NCI-H2227 (cell line): ENCODE data around the gene HOXA7.

Experiments used
- DNase-seq: peaks from one replicate; lab custom pipeline; 2025; ENCODE audit not compliant: unreplicated experiment; lab: John Stamatoyannopoulos, UW

HOXA7 gene

GRCh38 chr7:27122077-27122910 is 34.2 kb downstream of the HOXA7 start:
- DNase-seq: no peak

GRCh38 chr7:27121684-27122076 is 34.8 kb downstream of the HOXA7 start:
- no peak for DNase-seq

GRCh38 chr7:27119412-27119911 is 37.0 kb downstream of the HOXA7 start:
- no peak for DNase-seq

- no peak for DNase-seq
Observed at GRCh38 chr7:27118580-27118979, 37.9 kb downstream of the HOXA7 start.

GRCh38 chr7:27117887-27118491 is 38.5 kb downstream of the HOXA7 start:
- no peak for DNase-seq

GRCh38 chr7:27116962-27117886 is 39.3 kb downstream of the HOXA7 start:
- DNase-seq: no peak

- no peak for DNase-seq
Observed at GRCh38 chr7:27116031-27116961, 40.2 kb downstream of the HOXA7 start.

GRCh38 chr7:27115221-27116026 is 41.1 kb downstream of the HOXA7 start:
- no peak for DNase-seq

- DNase-seq: no peak
Observed at GRCh38 chr7:27114881-27115220, 41.6 kb downstream of the HOXA7 start.

GRCh38 chr7:27113991-27114769 is 42.3 kb downstream of the HOXA7 start:
- no peak for DNase-seq

- no peak for DNase-seq
Observed at GRCh38 chr7:27112955-27113949, 43.2 kb downstream of the HOXA7 start.

GRCh38 chr7:27112361-27112760 is 44.1 kb downstream of the HOXA7 start:
- no peak for DNase-seq

- no peak for DNase-seq
Observed at GRCh38 chr7:27111751-27112277, 44.7 kb downstream of the HOXA7 start.

- DNase-seq: no peak
Observed at GRCh38 chr7:27111042-27111750, 45.3 kb downstream of the HOXA7 start.

- no peak for DNase-seq
Observed at GRCh38 chr7:27110186-27111031, 46.1 kb downstream of the HOXA7 start.
